AG09319 (cell line): ENCODE results near the gene AGAP1.

Experiments used
- DNase-seq: peaks from one replicate; pipeline ENCODE4 v3.0.0-alpha.2; 2010; ENCODE audit warnings: low read depth; ENCODE audit errors: extremely low read depth
- TF ChIP-seq, protein P1 (sequence below): IDR thresholded peaks from 2 replicates; pipeline ENCODE4 v1.5.1; 2011; ENCODE audit warnings: low read depth, mild to moderate bottlenecking, inconsistent platforms, low read length, moderate library complexity

Gene AGAP1

DNA sequence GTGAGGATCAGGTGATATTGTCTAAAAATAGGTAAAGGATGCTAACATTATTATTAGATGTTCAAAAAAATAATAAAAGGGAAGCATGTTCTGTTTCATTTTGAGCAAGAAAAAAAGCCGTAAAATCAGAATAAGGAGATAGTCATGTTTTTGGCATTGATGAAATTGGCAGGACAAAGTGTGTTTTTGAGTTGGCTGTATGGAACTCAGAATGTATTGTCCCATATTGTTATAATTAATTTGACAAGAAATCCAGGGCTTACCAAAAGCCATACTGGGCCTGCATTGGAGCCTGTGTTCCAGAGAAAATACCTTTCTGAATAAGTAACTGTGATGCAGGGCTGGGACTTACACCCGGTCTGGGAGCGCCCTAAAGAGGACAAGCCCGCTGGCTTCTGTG, 232.0 kb downstream of the AGAP1 start:
- no peak for DNase-seq
- TF ChIP-seq, protein P1, sequence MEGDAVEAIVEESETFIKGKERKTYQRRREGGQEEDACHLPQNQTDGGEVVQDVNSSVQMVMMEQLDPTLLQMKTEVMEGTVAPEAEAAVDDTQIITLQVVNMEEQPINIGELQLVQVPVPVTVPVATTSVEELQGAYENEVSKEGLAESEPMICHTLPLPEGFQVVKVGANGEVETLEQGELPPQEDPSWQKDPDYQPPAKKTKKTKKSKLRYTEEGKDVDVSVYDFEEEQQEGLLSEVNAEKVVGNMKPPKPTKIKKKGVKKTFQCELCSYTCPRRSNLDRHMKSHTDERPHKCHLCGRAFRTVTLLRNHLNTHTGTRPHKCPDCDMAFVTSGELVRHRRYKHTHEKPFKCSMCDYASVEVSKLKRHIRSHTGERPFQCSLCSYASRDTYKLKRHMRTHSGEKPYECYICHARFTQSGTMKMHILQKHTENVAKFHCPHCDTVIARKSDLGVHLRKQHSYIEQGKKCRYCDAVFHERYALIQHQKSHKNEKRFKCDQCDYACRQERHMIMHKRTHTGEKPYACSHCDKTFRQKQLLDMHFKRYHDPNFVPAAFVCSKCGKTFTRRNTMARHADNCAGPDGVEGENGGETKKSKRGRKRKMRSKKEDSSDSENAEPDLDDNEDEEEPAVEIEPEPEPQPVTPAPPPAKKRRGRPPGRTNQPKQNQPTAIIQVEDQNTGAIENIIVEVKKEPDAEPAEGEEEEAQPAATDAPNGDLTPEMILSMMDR, result no peak

DNA sequence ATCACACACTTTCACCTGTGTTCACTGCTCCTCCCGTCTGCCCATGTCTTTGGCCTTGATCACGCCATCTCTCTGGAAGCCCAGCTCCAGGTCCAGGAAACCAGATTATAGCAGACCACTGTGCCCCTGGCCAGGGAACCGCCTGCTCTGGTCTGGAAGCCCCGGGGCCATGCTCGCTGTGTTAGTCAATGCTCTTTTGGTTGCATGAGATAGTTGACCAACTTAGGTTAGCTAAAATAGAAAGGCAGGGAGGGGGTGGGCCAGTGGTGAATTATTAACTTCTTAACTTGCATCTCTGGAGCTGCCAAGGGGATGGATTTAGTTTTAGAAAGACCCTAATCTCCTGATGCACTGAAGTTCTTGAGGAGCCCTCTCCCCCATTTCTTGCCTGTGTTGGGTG, 232.7 kb downstream of the AGAP1 start:
- TF ChIP-seq, protein P1, result no peak
- DNase-seq, result no peak

DNA sequence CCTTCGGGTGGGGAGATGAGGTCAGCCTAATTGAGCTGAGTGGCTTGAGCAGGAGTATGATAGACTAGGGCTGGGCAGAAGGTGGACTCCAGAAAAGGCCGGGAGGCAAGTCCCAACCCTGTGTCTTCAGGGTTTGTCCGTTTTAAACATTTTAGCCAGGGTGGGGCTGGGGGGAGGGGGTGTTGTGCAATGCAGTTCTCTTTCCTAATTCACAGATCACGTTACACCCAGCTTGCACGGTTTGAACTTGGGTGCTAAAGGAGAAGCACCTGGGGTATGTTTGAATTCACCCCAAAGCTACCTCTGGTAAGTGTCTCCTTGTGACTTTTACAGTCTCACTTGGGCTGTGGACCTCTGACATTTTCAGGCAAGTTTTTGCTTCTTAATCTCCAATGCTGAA, 233.3 kb downstream of the AGAP1 start:
- TF ChIP-seq, protein P1, result no peak
- no peak for DNase-seq

DNA sequence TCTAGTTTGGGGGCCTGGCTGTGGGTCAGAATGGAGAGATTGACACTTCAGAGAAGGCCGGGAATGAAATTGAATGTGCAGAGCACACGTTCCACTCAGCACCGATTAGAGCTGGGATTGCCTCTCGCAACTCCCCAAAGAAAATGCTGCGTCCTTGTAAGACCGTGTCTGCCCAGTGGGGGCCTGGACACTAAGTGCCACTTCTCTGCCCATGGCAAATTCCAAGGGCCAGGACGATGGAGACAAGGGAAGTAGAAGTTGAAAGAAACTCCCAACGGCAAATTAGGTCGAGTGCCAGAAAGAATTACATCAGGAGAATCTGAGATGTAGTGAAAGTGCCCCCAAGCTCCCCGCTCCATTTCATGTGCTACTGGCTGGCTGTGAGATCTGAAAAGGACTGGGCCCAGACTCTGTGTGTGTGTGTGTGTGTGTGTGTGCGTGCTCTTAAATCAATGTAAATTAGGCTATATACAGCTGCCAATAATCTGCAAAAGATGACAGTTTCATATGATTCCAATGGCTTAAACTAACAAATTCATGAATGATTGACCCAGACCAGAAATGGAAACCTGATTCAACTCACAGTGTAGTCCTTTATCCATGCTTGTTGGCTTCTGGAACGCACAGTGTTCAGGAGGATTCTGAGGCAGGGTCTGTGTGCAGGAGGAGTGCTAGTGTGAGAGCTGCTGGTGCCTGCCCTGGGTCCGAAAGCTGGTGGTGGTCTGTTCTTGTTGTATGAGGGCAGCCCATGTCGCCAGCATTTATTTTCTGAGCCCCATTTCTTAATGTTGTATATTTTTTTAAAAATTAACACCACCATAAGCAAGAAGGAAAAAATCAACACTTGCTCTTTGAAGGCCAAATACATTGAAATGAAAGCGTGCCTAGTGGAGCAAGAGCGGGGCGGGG, 234.3 kb downstream of the AGAP1 start:
- no peak for DNase-seq
- TF ChIP-seq, protein P1, result no peak

DNA sequence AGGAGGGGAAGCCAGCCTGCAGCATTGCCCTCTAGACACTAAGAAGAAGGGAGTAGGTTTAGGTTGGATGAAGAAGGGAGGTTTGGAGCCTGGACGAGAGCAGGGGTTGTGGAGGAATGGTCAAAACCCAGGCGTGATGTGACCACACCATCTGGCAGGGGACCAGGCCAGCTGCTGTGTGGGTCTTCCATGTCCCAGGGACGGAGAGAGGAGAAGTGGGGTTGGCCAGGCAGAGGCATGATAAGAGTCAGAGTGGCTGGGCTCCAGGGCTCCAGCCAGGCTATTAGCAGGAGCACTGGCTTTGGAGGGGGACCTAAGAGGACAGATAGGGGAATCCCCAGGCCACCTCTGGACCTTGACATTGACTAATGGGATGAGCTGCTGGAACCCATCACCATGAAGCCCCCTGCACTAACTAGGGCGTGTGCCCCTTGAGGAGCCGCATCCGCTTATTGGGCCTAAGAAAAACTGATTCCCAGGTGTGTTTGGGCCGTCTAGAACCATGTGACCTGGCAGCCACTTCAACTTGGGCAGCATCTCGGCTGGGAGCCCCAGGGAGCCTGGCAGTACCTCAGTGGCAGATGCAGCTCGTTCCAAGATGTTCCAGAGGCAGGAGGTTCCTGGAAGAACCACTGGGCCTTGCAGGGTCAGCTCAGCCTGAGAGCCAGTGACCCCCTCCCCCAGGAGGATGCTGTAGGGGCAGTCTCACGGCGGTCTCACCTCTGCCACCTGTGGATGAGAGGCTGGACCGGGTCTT, 235.1 kb downstream of the AGAP1 start:
- no peak for DNase-seq
- TF ChIP-seq, protein P1, result no peak

DNA sequence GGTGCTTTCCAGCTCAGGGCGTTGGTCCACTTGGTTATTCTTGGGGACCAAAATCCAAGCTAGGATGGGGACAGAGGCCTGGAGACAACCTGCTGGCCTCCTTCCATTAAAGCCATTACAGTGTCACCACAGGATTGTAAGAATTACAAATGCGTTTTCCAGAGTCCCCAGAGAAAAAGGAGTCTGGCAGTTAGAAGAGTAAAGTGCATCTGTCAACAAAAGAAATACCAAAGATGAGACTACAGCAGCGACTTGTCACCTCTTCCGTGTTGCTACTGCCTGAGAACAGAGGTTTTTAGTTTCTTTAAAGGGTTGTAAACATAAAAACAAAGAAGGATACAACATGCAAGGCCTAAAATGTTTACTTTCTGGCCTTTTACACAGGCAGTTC, 235.7 kb downstream of the AGAP1 start:
- no peak for DNase-seq
- TF ChIP-seq, protein P1, result no peak

DNA sequence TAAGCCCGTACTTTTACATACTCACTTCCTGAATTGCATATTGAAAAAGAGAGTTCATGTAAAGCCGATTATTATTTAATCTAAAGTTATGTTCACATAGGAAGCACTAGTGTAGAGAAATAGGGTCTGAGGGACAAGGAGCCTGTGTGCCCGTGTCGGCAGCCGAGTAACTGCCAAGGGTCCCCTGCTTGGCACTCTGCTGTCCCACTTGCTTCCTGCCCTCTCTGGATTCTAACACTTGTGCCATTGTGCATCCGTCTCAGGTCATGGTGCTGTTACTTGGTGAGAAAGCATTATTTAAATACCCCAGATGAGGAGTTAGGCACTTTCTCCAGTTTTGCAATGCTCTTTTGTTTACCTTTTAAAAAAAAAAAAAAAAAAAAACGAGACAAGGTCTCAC, 236.3 kb downstream of the AGAP1 start:
- no peak for DNase-seq
- TF ChIP-seq, protein P1, result no peak
